ENCODE results near the gene TTC7B. TPM values are rescaled to one million over a fixed set of nuclear protein-coding genes. Genes with fewer than 3 reads are reported as not detected.

Gene TTC7B
- total and polyA plus RNA-seq, 2 donors (not counting 1 experiment from before 2014, with no cell fraction given) = 0.36 to 3.2 TPM

- H3K9me3 ChIP-seq (ENCODE audit: control extremely low read depth in 1 of 3, control insufficient read depth in 2 of 3, insufficient read depth in 1 of 3, low read length in 2 of 3) = no peaks in the 10 kb centered on the region
- H3K27ac Mint-ChIP-seq = no peak overlapping the region
- 88% methylated on average over 3 of the region's 6 CpGs for WGBS (ENCODE audit: insufficient coverage)
- intact Hi-C loops (cut with micrococcal nuclease) = no loop called here
- no peak for TF ChIP-seq CTCF (IDR thresholded peaks at IDR 0.05)
- TF ChIP-seq EZH2 (IDR thresholded peaks at IDR 0.05; ENCODE audit: borderline replicate concordance, insufficient read depth, low read depth, low read length, poor library complexity, severe bottlenecking) = no peak
- no peaks in the 10 kb centered on the region for H3K36me3 ChIP-seq (replicated peaks in 1 of 2; ENCODE audit: control extremely low read depth in 1 of 2, control insufficient read depth in 1 of 2, extremely low read depth in 1 of 2, insufficient read depth in 2 of 2, low read length in 1 of 2)
- no peaks in the 10 kb centered on the region for H3K79me2 ChIP-seq (ENCODE audit: control insufficient read depth, insufficient read depth, low read length)
- H4K20me1 ChIP-seq (ENCODE audit: control insufficient read depth, insufficient read depth, low read length, poor library complexity, severe bottlenecking) = no peaks in the 10 kb centered on the region
- H3K4me2 ChIP-seq (replicated peaks; ENCODE audit: low read depth, low read length, poor library complexity, severe bottlenecking) = no peak overlapping the region
- H3K9ac ChIP-seq (ENCODE audit: low read length) = no peak overlapping the region
- no peak for ATAC-seq (ENCODE audit: low read depth)
- H3K4me3 Mint-ChIP-seq = no peak overlapping the region
- no peak overlapping the region for H3K27ac ChIP-seq (ENCODE audit: low read length in 2 of 2)
- no peaks in the 10 kb centered on the region for H3K9me3 Mint-ChIP-seq (ENCODE audit: insufficient read depth)
- H2AFZ ChIP-seq (ENCODE audit: insufficient read depth, low read depth, low read length, poor library complexity, severe bottlenecking) = no peak overlapping the region
- H3K4me1 Mint-ChIP-seq = no peaks in the 10 kb centered on the region
- POLR2A ChIA-PET = no interaction called here
- H3K27me3 ChIP-seq (replicated peaks in 1 of 4; ENCODE audit: control extremely low read depth in 1 of 4, control insufficient read depth in 3 of 4, insufficient read depth in 4 of 4, low read length in 3 of 4) = no peaks in the 10 kb centered on the region
- CTCF ChIA-PET = no interaction called here
- no peaks in the 10 kb centered on the region for H3K4me1 ChIP-seq (ENCODE audit: control insufficient read depth in 2 of 2, insufficient read depth in 2 of 2, low read length in 2 of 2)
- no peak overlapping the region for H3K4me3 ChIP-seq (ENCODE audit: control extremely low read depth in 1 of 5, extremely low read depth in 1 of 5, insufficient read depth in 1 of 5, low read depth in 2 of 5, low read length in 4 of 5)
- DNase-seq = no peak
- H3K27me3 Mint-ChIP-seq = peaks cover under 1% of the 10 kb centered on the region
Observed at GRCh38 chr14:90678846-90679362, 137.3 kb downstream of the TTC7B start.

GRCh38 chr14:90678420-90678819, 137.8 kb downstream of the TTC7B start:
- no CpG with 5 or more reads among the region's 1 CpG for WGBS (ENCODE audit: insufficient coverage)
- ATAC-seq (ENCODE audit: low read depth) = no peak
- no peak overlapping the region for H3K27ac Mint-ChIP-seq
- no peak for DNase-seq
- H3K27ac ChIP-seq (ENCODE audit: low read length in 2 of 2) = no peak overlapping the region
- no peaks in the 10 kb centered on the region for H3K36me3 ChIP-seq (replicated peaks in 1 of 2; ENCODE audit: control extremely low read depth in 1 of 2, control insufficient read depth in 1 of 2, extremely low read depth in 1 of 2, insufficient read depth in 2 of 2, low read length in 1 of 2)
- no peaks in the 10 kb centered on the region for H4K20me1 ChIP-seq (ENCODE audit: control insufficient read depth, insufficient read depth, low read length, poor library complexity, severe bottlenecking)
- H3K27me3 Mint-ChIP-seq = no peaks in the 10 kb centered on the region
- ChIA-PET CTCF (no interaction called here), POLR2A (no interaction called here)
- no peak overlapping the region for H3K4me3 ChIP-seq (ENCODE audit: control extremely low read depth in 1 of 5, extremely low read depth in 1 of 5, insufficient read depth in 1 of 5, low read depth in 2 of 5, low read length in 4 of 5)
- no peaks in the 10 kb centered on the region for H3K4me1 ChIP-seq (ENCODE audit: control insufficient read depth in 2 of 2, insufficient read depth in 2 of 2, low read length in 2 of 2)
- no peak overlapping the region for H3K4me3 Mint-ChIP-seq
- H3K9me3 ChIP-seq (ENCODE audit: control extremely low read depth in 1 of 3, control insufficient read depth in 2 of 3, insufficient read depth in 1 of 3, low read length in 2 of 3) = no peaks in the 10 kb centered on the region
- no peaks in the 10 kb centered on the region for H3K9me3 Mint-ChIP-seq (ENCODE audit: insufficient read depth)
- H3K27me3 ChIP-seq (replicated peaks in 1 of 4; ENCODE audit: control extremely low read depth in 1 of 4, control insufficient read depth in 3 of 4, insufficient read depth in 4 of 4, low read length in 3 of 4) = no peaks in the 10 kb centered on the region
- no peak overlapping the region for H3K9ac ChIP-seq (ENCODE audit: low read length)
- intact Hi-C loops (cut with micrococcal nuclease) = no loop called here
- H3K4me1 Mint-ChIP-seq = no peaks in the 10 kb centered on the region
- TF ChIP-seq EZH2 (IDR thresholded peaks at IDR 0.05; ENCODE audit: borderline replicate concordance, insufficient read depth, low read depth, low read length, poor library complexity, severe bottlenecking) (no peak), CTCF (IDR thresholded peaks at IDR 0.05) (no peak)
- no peak overlapping the region for H3K4me2 ChIP-seq (replicated peaks; ENCODE audit: low read depth, low read length, poor library complexity, severe bottlenecking)
- no peaks in the 10 kb centered on the region for H3K79me2 ChIP-seq (ENCODE audit: control insufficient read depth, insufficient read depth, low read length)
- H2AFZ ChIP-seq (ENCODE audit: insufficient read depth, low read depth, low read length, poor library complexity, severe bottlenecking) = no peak overlapping the region
